A549 (cell line): Measurements from ENCODE around the gene CDH11.

Source experiments
- EP300 ChIP-seq, 2 experiments: fragments of >200 bp; sonication (Bioruptor Twin); formaldehyde crosslinking; IDR thresholded peaks; 2 replicates in 1 of 2; 3 replicates in 1 of 2; pipeline ENCODE4 v1.6.1; 2016 to 2017
- HDAC2 ChIP-seq: fragments of 200-600 bp; sonication (generic); IDR thresholded peaks from 2 replicates; pipeline ENCODE4 v1.6.1; 2016
- HOXA7 ChIP-seq: fragments of 250-450 bp; sonication (Bioruptor Pico); IDR thresholded peaks from 2 replicates; pipeline ENCODE4 v1.5.0; 2020; ENCODE audit warnings: mild to moderate bottlenecking, moderate library complexity
- MAFK ChIP-seq: fragments of 450-650 bp; IDR thresholded peaks from 2 replicates; pipeline ENCODE4 v1.6.1; 2014; ENCODE audit not compliant: partially characterized antibody
- NR3C1 ChIP-seq: fragments of >200 bp; sonication (Bioruptor Twin); formaldehyde crosslinking; IDR thresholded peaks from 3 replicates; pipeline ENCODE4 v1.6.1; 2017
- PHF8 ChIP-seq: fragments of 200-600 bp; sonication (generic); IDR thresholded peaks from 2 replicates; pipeline ENCODE4 v1.6.1; 2016; ENCODE audit warnings: low read depth, mild to moderate bottlenecking, antibody characterized with exemption, moderate library complexity, borderline replicate concordance
- POLR2A ChIP-seq: IDR thresholded peaks from 2 replicates; pipeline ENCODE4 v1.6.1; 2012; ENCODE audit warnings: mild to moderate bottlenecking, low read length
- RAD21 ChIP-seq, 2 experiments: fragments of >200 bp in 1 of 2; sonication (Bioruptor Twin) in 1 of 2; formaldehyde crosslinking in 1 of 2; IDR thresholded peaks in 1 of 2; conservative IDR thresholded peaks in 1 of 2; 2 replicates in 1 of 2; 3 replicates in 1 of 2; pipeline ENCODE4 v1.6.1; 2012 to 2018; ENCODE audit warnings: inconsistent platforms in 1 of 2
- SMC3 ChIP-seq: fragments of >200 bp; sonication (Bioruptor Twin); formaldehyde crosslinking; IDR thresholded peaks from 3 replicates; pipeline ENCODE4 v1.6.1; 2018; ENCODE audit warnings: inconsistent platforms
- ZFP36 ChIP-seq: fragments of 450-650 bp; IDR thresholded peaks from 2 replicates; pipeline ENCODE4 v1.6.1; 2014; ENCODE audit warnings: borderline replicate concordance; ENCODE audit not compliant: partially characterized antibody
- TF ChIP-seq, protein P1 (sequence below): fragments of >200 bp; sonication (Bioruptor Twin); formaldehyde crosslinking; IDR thresholded peaks from 3 replicates; pipeline ENCODE4 v1.5.1; 2016
- TF ChIP-seq, protein P2 (sequence below): fragments of 200-600 bp; sonication (generic); IDR thresholded peaks from 2 replicates; pipeline ENCODE4 v1.6.1; 2016; ENCODE audit warnings: antibody characterized with exemption, mild to moderate bottlenecking, moderate library complexity
- TF ChIP-seq, protein P3 (sequence below): fragments of 450-650 bp; IDR thresholded peaks from 2 replicates; pipeline ENCODE4 v1.6.1; 2014; ENCODE audit warnings: antibody characterized with exemption
- TF ChIP-seq, protein P4 (sequence below): IDR thresholded peaks from 2 replicates; pipeline ENCODE4 v1.6.1; 2012

DNA sequence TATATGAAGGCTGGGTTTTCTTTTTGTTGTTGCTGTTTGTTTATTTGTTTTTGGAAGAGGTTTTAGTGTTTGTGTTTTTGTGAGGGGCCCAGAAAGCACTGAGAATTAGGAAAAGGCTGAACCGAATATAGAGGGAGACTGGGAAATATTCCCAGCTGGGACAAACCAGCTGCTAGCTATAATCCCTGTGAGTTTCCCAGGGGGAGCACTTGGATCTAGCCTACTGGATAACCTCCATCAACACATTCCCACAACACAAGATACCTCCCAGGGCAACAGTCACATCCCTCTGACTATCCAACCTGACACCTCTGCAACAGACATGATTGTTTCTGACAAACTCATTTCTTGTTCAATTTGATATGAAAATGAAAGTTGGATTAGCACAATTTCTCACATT lies 16.7 kb downstream of the CDH11 start:
- TF ChIP-seq MAFK (no peak), RAD21 (conservative IDR thresholded peaks at IDR 0.05 in 1 of 2, IDR thresholded peaks at IDR 0.05 in 1 of 2) (no peak), HDAC2 (no peak), POLR2A (no peak), EP300 (IDR thresholded peaks at IDR 0.05) (no peak), PHF8 (no peak), HOXA7 (CRISPR knock-in tag) (no peak), SMC3 (no peak), ZFP36 (no peak), NR3C1 (no peak)
- TF ChIP-seq, protein P1, sequence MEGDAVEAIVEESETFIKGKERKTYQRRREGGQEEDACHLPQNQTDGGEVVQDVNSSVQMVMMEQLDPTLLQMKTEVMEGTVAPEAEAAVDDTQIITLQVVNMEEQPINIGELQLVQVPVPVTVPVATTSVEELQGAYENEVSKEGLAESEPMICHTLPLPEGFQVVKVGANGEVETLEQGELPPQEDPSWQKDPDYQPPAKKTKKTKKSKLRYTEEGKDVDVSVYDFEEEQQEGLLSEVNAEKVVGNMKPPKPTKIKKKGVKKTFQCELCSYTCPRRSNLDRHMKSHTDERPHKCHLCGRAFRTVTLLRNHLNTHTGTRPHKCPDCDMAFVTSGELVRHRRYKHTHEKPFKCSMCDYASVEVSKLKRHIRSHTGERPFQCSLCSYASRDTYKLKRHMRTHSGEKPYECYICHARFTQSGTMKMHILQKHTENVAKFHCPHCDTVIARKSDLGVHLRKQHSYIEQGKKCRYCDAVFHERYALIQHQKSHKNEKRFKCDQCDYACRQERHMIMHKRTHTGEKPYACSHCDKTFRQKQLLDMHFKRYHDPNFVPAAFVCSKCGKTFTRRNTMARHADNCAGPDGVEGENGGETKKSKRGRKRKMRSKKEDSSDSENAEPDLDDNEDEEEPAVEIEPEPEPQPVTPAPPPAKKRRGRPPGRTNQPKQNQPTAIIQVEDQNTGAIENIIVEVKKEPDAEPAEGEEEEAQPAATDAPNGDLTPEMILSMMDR, result no peak
- TF ChIP-seq, protein P2, sequence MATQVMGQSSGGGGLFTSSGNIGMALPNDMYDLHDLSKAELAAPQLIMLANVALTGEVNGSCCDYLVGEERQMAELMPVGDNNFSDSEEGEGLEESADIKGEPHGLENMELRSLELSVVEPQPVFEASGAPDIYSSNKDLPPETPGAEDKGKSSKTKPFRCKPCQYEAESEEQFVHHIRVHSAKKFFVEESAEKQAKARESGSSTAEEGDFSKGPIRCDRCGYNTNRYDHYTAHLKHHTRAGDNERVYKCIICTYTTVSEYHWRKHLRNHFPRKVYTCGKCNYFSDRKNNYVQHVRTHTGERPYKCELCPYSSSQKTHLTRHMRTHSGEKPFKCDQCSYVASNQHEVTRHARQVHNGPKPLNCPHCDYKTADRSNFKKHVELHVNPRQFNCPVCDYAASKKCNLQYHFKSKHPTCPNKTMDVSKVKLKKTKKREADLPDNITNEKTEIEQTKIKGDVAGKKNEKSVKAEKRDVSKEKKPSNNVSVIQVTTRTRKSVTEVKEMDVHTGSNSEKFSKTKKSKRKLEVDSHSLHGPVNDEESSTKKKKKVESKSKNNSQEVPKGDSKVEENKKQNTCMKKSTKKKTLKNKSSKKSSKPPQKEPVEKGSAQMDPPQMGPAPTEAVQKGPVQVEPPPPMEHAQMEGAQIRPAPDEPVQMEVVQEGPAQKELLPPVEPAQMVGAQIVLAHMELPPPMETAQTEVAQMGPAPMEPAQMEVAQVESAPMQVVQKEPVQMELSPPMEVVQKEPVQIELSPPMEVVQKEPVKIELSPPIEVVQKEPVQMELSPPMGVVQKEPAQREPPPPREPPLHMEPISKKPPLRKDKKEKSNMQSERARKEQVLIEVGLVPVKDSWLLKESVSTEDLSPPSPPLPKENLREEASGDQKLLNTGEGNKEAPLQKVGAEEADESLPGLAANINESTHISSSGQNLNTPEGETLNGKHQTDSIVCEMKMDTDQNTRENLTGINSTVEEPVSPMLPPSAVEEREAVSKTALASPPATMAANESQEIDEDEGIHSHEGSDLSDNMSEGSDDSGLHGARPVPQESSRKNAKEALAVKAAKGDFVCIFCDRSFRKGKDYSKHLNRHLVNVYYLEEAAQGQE, result no peak
- TF ChIP-seq, protein P3, sequence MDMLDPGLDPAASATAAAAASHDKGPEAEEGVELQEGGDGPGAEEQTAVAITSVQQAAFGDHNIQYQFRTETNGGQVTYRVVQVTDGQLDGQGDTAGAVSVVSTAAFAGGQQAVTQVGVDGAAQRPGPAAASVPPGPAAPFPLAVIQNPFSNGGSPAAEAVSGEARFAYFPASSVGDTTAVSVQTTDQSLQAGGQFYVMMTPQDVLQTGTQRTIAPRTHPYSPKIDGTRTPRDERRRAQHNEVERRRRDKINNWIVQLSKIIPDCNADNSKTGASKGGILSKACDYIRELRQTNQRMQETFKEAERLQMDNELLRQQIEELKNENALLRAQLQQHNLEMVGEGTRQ, result no peak
- TF ChIP-seq, protein P4, sequence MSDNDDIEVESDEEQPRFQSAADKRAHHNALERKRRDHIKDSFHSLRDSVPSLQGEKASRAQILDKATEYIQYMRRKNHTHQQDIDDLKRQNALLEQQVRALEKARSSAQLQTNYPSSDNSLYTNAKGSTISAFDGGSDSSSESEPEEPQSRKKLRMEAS, result no peak
